HFF-Myc (cell line): ENCODE data around the gene NDRG3.

Experiments
- DNase-seq: peaks from one replicate; pipeline ENCODE4 v3.0.0-alpha.2; 2011; ENCODE audit warnings: low read depth; ENCODE audit errors: extremely low read depth
- H3K4me3 ChIP-seq: replicated peaks from 2 replicates; pipeline ENCODE4 v1.5.1; 2011; ENCODE audit warnings: low read depth, mild to moderate bottlenecking, control low read depth, low read length
- TF ChIP-seq, protein P1 (sequence below): IDR thresholded peaks from 2 replicates; pipeline ENCODE4 v1.5.1; 2012; ENCODE audit warnings: mild to moderate bottlenecking, low read depth, low read length, control low read depth; ENCODE audit errors: missing control alignments

The NDRG3 gene

DNA sequence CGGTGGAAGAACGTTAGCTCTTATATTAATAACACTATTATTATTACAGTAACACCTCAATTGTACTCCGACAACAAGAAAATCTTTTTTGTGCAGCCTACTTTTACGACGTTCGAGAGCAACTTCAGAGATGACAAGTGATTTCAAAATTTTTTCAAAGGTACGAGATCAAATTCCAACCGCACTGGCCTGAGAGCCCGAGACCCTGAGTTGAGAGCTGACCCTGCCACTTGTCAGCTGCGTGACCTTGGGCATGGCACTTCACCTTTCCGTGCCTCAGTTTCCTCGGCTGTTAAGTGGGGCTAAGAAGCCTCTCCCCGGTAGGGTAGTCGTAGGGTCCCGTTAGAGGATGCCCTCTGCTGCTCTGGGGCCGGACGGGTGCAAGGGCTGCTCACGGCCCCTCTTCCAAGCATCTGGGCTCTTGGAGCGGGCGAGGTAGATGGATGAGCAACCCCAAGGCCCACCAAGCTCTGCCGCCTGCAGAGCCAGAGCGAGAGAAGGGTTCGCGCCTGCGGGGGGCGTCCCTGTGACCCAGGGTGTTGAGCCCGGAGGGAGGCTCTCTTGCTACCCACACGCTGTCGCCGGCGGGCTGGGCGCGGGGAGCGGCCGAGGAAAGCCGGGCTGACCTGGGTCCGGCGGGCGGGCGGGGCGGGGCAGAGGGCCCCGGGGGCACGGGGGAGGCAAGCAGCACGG, 510 bp downstream of the NDRG3 start:
- DNase-seq = no peak
- peak overlapping the region; percentile 80 for H3K4me3 ChIP-seq
- TF ChIP-seq, protein P1, sequence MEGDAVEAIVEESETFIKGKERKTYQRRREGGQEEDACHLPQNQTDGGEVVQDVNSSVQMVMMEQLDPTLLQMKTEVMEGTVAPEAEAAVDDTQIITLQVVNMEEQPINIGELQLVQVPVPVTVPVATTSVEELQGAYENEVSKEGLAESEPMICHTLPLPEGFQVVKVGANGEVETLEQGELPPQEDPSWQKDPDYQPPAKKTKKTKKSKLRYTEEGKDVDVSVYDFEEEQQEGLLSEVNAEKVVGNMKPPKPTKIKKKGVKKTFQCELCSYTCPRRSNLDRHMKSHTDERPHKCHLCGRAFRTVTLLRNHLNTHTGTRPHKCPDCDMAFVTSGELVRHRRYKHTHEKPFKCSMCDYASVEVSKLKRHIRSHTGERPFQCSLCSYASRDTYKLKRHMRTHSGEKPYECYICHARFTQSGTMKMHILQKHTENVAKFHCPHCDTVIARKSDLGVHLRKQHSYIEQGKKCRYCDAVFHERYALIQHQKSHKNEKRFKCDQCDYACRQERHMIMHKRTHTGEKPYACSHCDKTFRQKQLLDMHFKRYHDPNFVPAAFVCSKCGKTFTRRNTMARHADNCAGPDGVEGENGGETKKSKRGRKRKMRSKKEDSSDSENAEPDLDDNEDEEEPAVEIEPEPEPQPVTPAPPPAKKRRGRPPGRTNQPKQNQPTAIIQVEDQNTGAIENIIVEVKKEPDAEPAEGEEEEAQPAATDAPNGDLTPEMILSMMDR = no peak

DNA sequence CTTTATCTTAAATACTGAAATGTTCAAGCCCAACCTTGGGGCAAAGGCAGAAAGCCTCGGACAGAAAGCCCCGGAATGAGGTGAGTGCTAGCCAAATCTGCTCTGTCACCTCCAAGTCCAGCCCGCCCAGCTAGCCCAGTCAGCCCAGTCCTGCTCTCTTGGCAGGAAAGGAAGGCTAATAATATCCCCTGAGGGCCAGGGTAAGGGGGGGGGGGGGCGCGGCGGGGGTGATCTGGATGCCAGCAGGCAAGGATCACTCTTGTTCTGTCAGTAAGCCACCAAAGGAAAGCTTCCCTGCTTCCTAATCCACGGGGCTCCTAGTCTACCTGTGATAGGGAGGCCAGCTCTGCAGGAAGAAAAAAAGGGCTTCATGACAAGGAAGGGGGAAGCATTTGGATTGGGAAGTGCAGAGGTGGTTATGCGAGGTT, 1.1 kb downstream of the NDRG3 start:
- TF ChIP-seq, protein P1 = no peak
- H3K4me3 ChIP-seq = peak overlapping the region; percentile 80
- no peak for DNase-seq

DNA sequence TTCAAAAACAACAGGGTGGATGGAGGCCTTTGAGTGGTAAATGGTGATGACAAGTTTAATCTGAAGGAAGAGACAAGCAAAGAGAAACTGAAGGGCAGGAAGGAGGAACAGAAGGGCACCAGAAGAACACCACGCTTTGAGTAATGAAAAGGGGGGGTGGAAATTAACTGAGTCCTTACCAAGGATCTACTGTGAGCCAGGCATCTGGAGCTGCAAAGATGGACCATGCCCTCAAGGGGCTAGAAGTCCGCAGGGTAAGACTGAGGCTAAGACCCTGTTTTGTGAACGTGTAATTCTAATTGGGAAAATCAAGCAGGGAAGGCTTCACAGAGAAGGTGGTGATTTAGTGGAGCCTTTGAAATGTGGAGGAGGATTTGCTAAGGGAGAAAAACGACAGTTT, 1.6 kb downstream of the NDRG3 start:
- H3K4me3 ChIP-seq = no peak overlapping the region; the same call in 1 of the 2 replicates
- TF ChIP-seq, protein P1 = no peak
- no peak for DNase-seq

DNA sequence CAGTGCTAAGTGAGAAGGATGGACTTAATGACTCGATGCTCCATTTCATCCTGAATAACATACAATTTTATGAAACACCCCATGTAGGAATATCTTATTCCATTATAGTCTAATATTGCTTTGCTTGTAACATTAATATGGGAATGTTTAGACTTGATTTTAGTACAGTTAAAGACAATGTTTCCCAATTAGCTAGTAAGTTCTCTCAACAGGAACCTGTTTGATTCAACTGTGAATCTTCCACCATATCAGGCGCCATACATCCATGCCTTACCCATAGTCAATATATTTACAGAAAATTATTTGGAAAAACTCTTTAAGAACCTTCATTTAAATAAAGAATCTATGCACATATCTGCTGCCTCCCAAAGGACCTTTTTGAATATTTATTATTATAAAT, 3.3 kb downstream of the NDRG3 start:
- DNase-seq = no peak
- TF ChIP-seq, protein P1 = no peak
- no peak overlapping the region for H3K4me3 ChIP-seq

DNA sequence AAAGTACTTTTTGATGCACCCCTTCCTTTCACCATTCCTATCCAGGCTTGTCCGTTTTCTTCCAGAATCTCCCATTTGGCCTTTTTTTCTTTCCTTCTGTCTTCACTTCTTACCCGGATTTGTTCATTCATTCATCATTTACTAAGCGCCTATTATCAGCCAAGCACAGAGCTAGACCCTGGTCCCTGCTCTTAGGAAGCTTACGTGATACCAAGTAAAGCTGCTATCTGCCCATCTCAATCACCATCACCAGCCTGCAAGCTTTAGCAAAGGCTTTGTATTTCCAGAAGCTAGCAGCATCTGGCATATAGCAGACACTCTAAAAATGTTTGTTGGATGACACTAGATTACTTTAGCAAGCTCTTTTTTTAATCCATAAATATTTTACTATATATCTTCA, 4.8 kb downstream of the NDRG3 start:
- H3K4me3 ChIP-seq = no peak overlapping the region
- TF ChIP-seq, protein P1 = no peak
- no peak for DNase-seq

DNA sequence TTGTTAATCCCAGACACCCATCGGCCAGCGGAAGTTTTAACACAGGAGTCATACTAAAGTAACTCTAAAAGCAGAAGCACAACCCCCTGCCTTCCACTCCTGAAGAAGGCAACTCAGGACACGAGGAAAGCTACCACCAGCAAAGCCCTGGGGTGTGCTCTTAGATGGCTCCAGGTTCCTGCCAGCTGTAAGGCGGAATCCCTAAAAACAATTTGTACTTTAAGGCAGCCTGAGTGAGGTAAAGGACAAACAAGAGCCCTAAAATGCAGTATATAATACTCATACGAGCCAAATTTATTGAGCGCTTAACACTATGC, 8.7 kb downstream of the NDRG3 start:
- H3K4me3 ChIP-seq = no peak overlapping the region
- TF ChIP-seq, protein P1 = no peak
- no peak for DNase-seq
